Urinary bladder (tissue), 4 donors: Measurements from ENCODE around the gene NCOA3. TPM values are rescaled to one million over a fixed set of nuclear protein-coding genes. Genes with fewer than 3 reads are reported as not detected.

Experiments
- DNase-seq: peaks from one replicate; pipeline ENCODE4 v3.0.0-alpha.2; 2015; ENCODE audit errors: extremely low spot score
- H3K27ac ChIP-seq: one replicate; pipeline ENCODE4 v1.5.1; 2013; ENCODE audit warnings: low read depth, mild to moderate bottlenecking, moderate library complexity
- H3K36me3 ChIP-seq: one replicate; pipeline ENCODE4 v1.6.1; 2013; ENCODE audit warnings: mild to moderate bottlenecking, moderate library complexity; ENCODE audit not compliant: insufficient read depth
- H3K4me1 ChIP-seq: one replicate; pipeline ENCODE4 v1.6.1; 2013; ENCODE audit warnings: mild to moderate bottlenecking, moderate library complexity; ENCODE audit not compliant: insufficient read depth
- H3K4me3 ChIP-seq: one replicate; pipeline ENCODE4 v1.5.1; 2013; ENCODE audit warnings: low read depth, low read length
- WGBS: extraction: QIAGEN DNeasy Blood & Tissue Kit; methylation state at CpG from one replicate; pipeline ENCODE4 v1.1.7; 2013; 5-methylcytosine and 5-hydroxymethylcytosine counted together
- polyA plus RNA-seq: library from polyadenylated mRNA; stranded (reverse); fragments of 200-250 nt; gene quantifications from one replicate; pipeline ENCODE4 v1.2.3, GENCODE V29; 2013
- total RNA-seq: library from RNA; depleted of rRNA; stranded (reverse); fragments of >200 nt; gene quantifications from one replicate; pipeline ENCODE4 v1.2.3, GENCODE V29; 2014
- donor health status: healthy with polysubstance abuse.
- donor health status: healthy.

Gene NCOA3
- total and polyA plus RNA-seq, 2 donors = 13.7 to 54.5 TPM

DNA sequence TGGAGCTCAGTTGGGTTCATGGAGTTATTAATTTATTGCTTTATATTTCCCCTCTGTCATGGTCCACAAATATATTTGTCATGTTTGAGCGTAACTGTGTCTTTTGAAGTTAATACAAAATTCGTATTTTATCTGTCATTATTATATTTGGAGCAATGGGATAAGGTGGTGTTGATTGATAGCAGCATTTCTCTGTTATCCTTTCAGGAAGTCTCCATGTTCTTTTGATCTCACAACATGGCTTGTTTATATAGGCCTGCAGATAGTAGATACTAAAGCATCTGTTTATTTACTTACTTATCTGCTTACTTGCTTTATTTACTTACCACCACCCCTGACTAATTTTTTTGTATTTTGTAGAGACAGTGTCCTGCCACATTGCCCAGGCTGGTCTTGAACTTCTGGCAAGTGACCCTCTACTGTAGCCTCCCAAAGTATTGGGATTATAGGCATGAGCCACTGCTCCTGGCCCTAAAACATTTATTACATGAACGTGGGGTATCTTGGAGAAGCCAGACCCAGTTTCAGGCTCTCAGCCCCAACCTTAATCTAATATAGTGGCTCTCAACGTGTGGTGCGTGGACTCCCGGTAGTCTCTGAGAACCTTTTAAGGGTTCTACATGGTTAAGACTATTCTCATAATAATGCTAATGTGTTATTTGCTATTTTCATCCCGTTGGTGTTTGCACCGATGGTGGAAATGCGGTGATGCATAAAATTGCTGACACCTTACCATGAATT is 104.2 kb downstream of the NCOA3 start:
- 84% methylated on average over 9 of the region's 9 CpGs for WGBS
- H3K27ac ChIP-seq = no peak overlapping the region
- H3K4me3 ChIP-seq = no peak overlapping the region
- no peaks in the 10 kb centered on the region for H3K36me3 ChIP-seq
- no peak for DNase-seq
- no peaks in the 10 kb centered on the region for H3K4me1 ChIP-seq

DNA sequence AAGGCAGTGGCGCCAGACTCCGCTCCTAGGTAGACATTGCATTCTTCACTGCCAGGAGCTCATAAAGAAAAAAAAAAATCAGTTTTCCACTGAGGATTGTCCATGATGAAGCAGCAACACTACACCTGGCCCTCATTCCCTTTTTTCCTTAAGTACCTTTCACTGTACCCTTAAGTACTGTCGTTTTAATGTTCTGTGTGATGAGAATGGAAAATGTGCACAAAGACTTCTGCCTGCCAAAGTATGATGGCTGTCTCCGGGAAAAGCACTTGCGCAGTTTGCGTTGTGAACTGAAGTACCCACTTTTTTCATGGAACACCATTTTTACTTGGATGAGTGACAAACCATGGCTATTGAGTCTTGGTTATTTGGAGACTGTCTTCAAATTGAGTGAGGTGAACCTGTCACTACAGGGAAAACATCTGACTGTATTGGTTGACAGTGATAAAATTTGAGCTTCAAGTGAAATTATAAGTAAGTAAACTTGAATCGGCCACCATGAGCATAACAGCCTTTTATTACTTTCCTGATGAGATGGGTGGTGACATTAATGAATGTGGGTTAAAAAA is 104.8 kb downstream of the NCOA3 start:
- Histone ChIP-seq H3K36me3 (no peaks in the 10 kb centered on the region), H3K4me1 (no peaks in the 10 kb centered on the region), H3K4me3 (no peak overlapping the region), H3K27ac (no peak overlapping the region)
- WGBS = 95% methylated on average over 7 of the region's 7 CpGs
- DNase-seq = no peak

- 84% methylated on average over 1 of the region's 1 CpG for WGBS
- H3K4me1 ChIP-seq = no peaks in the 10 kb centered on the region
- no peak for DNase-seq
- H3K27ac ChIP-seq = peak overlapping the region; percentile 73
- H3K36me3 ChIP-seq = no peaks in the 10 kb centered on the region
- no peak overlapping the region for H3K4me3 ChIP-seq
These were observed 105.4 kb downstream of the NCOA3 start for GRCh38 chr20:47606983-47607613.

DNA sequence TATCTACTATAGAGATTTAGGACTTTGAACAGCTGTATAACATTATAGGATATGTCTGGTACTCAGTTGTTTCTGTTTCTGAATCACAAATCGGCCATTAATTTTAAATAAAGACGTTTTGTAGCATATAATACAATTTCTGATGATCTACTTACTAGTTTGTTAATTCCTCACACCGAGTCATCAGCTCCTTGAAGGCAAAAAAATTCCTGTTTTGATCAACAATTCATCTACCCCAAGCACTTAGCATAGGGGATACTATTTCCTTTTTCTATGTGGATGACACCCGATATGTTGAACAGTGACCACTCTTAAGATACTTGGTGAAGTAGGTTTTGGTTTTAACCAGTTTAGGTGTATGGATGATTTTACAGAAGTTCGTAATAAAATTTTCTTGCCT is 107.3 kb downstream of the NCOA3 start:
- 85% methylated on average over 5 of the region's 5 CpGs for WGBS
- no peak for DNase-seq
- H3K27ac ChIP-seq = no peak overlapping the region
- H3K36me3 ChIP-seq = no peaks in the 10 kb centered on the region
- H3K4me3 ChIP-seq = no peak overlapping the region
- no peaks in the 10 kb centered on the region for H3K4me1 ChIP-seq

DNA sequence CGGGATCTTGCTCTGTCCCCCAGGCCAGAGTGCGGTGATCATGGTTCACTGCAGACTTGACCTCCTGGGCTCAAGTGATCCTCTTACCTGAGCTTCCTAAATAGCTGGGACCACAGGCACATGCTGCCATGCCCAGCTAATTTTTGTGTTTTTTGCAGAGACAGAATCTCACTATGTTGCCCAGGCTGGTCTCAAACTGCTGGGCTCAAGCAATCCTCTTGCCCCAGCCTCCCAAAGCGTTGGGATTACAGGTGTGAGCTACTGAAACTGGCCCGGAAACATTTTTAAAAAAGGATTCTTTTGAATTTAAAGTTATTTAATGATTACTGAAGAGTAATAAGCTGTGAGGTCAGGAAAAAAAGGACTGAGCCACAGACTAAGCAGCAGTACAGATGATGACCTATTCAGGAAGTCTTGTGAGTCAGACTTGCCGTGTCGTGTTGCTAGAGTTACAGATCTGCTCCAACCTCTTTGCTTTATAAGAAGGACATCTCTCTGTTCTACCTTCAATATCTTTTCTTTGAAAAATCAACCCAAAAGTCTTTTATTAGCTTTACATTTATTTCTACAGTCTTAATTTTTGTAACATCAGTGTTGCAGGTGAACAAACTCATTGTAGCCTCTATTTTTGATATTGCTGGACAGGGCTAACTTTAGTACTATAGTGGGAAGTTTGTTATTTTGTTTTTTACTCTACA is 108.7 kb downstream of the NCOA3 start:
- no peak for DNase-seq
- no peak overlapping the region for H3K4me3 ChIP-seq

DNA sequence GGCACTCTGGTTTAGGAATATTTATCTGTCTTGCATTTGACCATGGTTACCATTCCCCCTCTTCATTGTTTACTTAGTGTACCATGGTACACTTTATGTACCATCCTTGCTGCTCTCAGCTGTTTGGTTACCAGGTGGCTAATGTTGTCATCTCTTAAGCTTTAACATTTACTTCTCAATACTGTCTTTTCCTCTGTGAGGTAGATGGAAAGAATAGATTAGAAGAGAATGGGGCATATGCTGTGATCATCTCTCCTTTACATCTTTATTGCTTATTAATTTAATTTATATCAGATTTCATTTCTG is 109.2 kb downstream of the NCOA3 start:
- Histone ChIP-seq H3K36me3 (no peaks in the 10 kb centered on the region), H3K4me1 (no peaks in the 10 kb centered on the region), H3K4me3 (no peak overlapping the region), H3K27ac (no peak overlapping the region)
- DNase-seq = no peak

More for the DNA sequence above, 108.7 kb downstream of the NCOA3 start:
- H3K36me3 ChIP-seq = no peaks in the 10 kb centered on the region
- 68% methylated on average over 6 of the region's 6 CpGs for WGBS
- H3K27ac ChIP-seq = no peak overlapping the region
- H3K4me1 ChIP-seq = no peaks in the 10 kb centered on the region

DNA sequence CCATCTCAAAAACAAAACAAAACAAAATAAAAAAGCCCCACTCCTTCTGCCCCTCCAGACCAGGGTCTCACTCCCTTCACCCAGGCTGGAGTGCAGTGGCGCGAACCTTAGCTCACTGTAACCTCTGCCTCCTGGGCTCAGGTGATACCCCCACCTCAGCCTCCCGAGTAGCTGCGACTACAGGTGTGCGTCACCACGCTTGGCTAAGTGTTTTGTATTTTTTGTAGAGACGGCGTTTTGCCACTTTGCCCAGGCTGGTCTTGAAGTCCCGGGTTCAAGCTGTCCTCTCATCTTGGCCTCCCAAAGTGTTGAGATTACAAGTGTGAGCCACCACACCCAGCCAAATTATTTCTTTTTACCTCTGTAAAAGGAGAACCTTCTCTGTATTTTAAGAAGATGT is 110.1 kb downstream of the NCOA3 start:
- Histone ChIP-seq H3K4me3 (no peak overlapping the region), H3K4me1 (no peaks in the 10 kb centered on the region), H3K27ac (no peak overlapping the region), H3K36me3 (peaks cover 1% of the 10 kb centered on the region)
- WGBS = 97% methylated on average over 9 of the region's 9 CpGs
- no peak for DNase-seq

GRCh38 chr20:47612670-47613069 is 111.0 kb downstream of the NCOA3 start:
- Histone ChIP-seq H3K4me3 (no peak overlapping the region), H3K36me3 (peaks cover 1% of the 10 kb centered on the region), H3K27ac (no peak overlapping the region), H3K4me1 (no peaks in the 10 kb centered on the region)
- 96% methylated on average over 2 of the region's 2 CpGs for WGBS
- DNase-seq = no peak

DNA sequence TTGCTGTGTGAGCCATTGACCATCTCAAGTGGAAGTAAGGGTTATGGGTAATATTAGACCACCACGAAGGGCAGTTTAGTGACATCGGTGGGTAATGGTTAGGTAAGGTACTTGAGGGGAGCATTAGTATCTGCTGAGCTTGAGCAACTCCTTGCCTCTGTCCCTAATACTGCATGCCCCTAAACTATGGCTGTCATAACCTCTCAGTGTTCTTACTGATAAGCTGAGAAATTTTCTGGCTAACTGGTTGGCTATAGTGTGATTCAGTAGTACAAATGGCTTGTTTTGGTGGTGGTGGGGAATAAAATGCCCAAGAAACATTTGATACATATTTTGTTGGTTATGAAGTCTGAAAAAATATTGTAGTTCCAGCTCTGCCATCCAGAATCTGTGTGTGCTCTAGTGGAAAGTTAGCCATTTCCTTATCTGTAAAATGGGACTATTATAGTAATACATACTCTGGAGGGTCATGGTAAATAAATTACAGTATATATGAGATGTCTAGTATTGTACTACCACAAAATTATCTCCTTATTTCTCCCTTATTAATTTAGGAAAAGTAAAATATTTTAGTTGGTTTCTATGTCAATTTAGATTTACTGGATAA is 113.1 kb downstream of the NCOA3 start:
- H3K27ac ChIP-seq = no peak overlapping the region
- DNase-seq = no peak
- peaks cover 1% of the 10 kb centered on the region for H3K36me3 ChIP-seq
- no peak overlapping the region for H3K4me3 ChIP-seq
- H3K4me1 ChIP-seq = no peaks in the 10 kb centered on the region
- 97% methylated on average over 2 of the region's 2 CpGs for WGBS

GRCh38 chr20:47618479-47618878 is 116.8 kb downstream of the NCOA3 start:
- whole genome bisulfite sequencing = 92% methylated on average over 6 of the region's 6 CpGs

GRCh38 chr20:47620808-47621805 is 119.4 kb downstream of the NCOA3 start:
- 55% methylated on average over 8 of the region's 8 CpGs for WGBS
- no peak overlapping the region for H3K27ac ChIP-seq
- DNase-seq = peak; percentile 28

More at GRCh38 chr20:47618479-47618878, 116.8 kb downstream of the NCOA3 start:
- H3K27ac ChIP-seq = no peak overlapping the region
- no peak overlapping the region for H3K4me3 ChIP-seq
- peaks cover 1% of the 10 kb centered on the region for H3K36me3 ChIP-seq
- no peaks in the 10 kb centered on the region for H3K4me1 ChIP-seq
- DNase-seq = no peak

GRCh38 chr20:47622118-47622665 is 120.5 kb downstream of the NCOA3 start:
- no peaks in the 10 kb centered on the region for H3K36me3 ChIP-seq
- H3K27ac ChIP-seq = no peak overlapping the region
- no peak overlapping the region for H3K4me3 ChIP-seq
- DNase-seq = no peak
- H3K4me1 ChIP-seq = no peaks in the 10 kb centered on the region
- WGBS = 94% methylated on average over 9 of the region's 9 CpGs

More at GRCh38 chr20:47620808-47621805, 119.4 kb downstream of the NCOA3 start:
- H3K36me3 ChIP-seq = peaks cover 1% of the 10 kb centered on the region
- H3K4me3 ChIP-seq = no peak overlapping the region
- no peaks in the 10 kb centered on the region for H3K4me1 ChIP-seq
